OCI-LY1 (cell line): Measurements from ENCODE around the gene ZCCHC14.

ENCODE experiments used
- CTCF ChIP-seq: fragments of 200-600 bp; sonication (generic), shearing (Covaris generic); IDR thresholded peaks from 2 replicates; pipeline ENCODE4 v1.5.1; 2017; ENCODE audit warnings: mild to moderate bottlenecking, antibody characterized with exemption, low read length, moderate library complexity, mixed read lengths
- EZH2 ChIP-seq: fragments of 200-600 bp; sonication (generic), shearing (Covaris generic); IDR thresholded peaks from 2 replicates; pipeline ENCODE4 v1.8.0; 2017; ENCODE audit warnings: borderline replicate concordance, mixed run types, mild to moderate bottlenecking, antibody characterized with exemption, low read length, moderate library complexity, mixed read lengths

GRCh38 chr16:87436225-87437172, 56.3 kb downstream of the ZCCHC14 start:
- no peak for TF ChIP-seq EZH2
- TF ChIP-seq CTCF, result no peak
